Adipocyte (in vitro differentiated cells): ENCODE measurements around the gene TOR4A.

Experiments used
- DNase-seq: peaks from one replicate; pipeline ENCODE4 v3.0.0-alpha.2; 2015; ENCODE audit warnings: low read depth
- H3K27me3 ChIP-seq: replicated peaks from 2 replicates; pipeline ENCODE4 v1.7.0; 2013; ENCODE audit warnings: mild to moderate bottlenecking, low read length, moderate library complexity; ENCODE audit not compliant: control insufficient read depth, insufficient read depth
- H3K36me3 ChIP-seq: 2 replicates; pipeline ENCODE4 v1.7.0; 2013; ENCODE audit warnings: low read length, mild to moderate bottlenecking, moderate library complexity; ENCODE audit not compliant: control insufficient read depth, insufficient read depth, severe bottlenecking
- H3K4me1 ChIP-seq: 2 replicates; pipeline ENCODE4 v1.7.0; 2013; ENCODE audit warnings: mild to moderate bottlenecking, low read length, moderate library complexity; ENCODE audit not compliant: control insufficient read depth, insufficient read depth
- H3K4me3 ChIP-seq: 2 replicates; pipeline ENCODE4 v1.7.0; 2013; ENCODE audit warnings: mild to moderate bottlenecking, low read length, moderate library complexity
- H3K9ac ChIP-seq: 2 replicates; pipeline ENCODE4 v1.7.0; 2013; ENCODE audit warnings: mild to moderate bottlenecking, low read length, moderate library complexity
- H3K9me3 ChIP-seq: 2 replicates; pipeline ENCODE4 v1.7.0; 2013; ENCODE audit warnings: mild to moderate bottlenecking, low read length, moderate library complexity; ENCODE audit not compliant: control insufficient read depth

TOR4A gene

GRCh38 chr9:137302449-137303150 is 25.1 kb downstream of the TOR4A start:
- Histone ChIP-seq H3K4me1 (peaks cover 3% of the 10 kb centered on the region), H3K36me3 (no peaks in the 10 kb centered on the region), H3K9me3 (no peaks in the 10 kb centered on the region), H3K27me3 (peaks cover 60% of the 10 kb centered on the region), H3K9ac (no peak overlapping the region), H3K4me3 (no peak overlapping the region)
- DNase-seq = no peak

GRCh38 chr9:137303151-137303892 is 25.8 kb downstream of the TOR4A start:
- no peak for DNase-seq
- Histone ChIP-seq H3K9me3 (no peaks in the 10 kb centered on the region), H3K4me1 (peaks cover 3% of the 10 kb centered on the region), H3K4me3 (no peak overlapping the region), H3K36me3 (no peaks in the 10 kb centered on the region), H3K27me3 (peaks cover 56% of the 10 kb centered on the region), H3K9ac (no peak overlapping the region)

- no peak overlapping the region for H3K9ac ChIP-seq
- no peaks in the 10 kb centered on the region for H3K36me3 ChIP-seq
- H3K27me3 ChIP-seq = peaks cover 51% of the 10 kb centered on the region
- no peak for DNase-seq
- H3K4me1 ChIP-seq = peaks cover 3% of the 10 kb centered on the region
- H3K9me3 ChIP-seq = no peaks in the 10 kb centered on the region
- no peak overlapping the region for H3K4me3 ChIP-seq
Measured at GRCh38 chr9:137303893-137304382, 26.4 kb downstream of the TOR4A start.

GRCh38 chr9:137304383-137305059 is 27.0 kb downstream of the TOR4A start:
- H3K4me3 ChIP-seq = no peak overlapping the region
- no peak overlapping the region for H3K9ac ChIP-seq
- DNase-seq = no peak
- H3K4me1 ChIP-seq = peaks cover 3% of the 10 kb centered on the region
- no peaks in the 10 kb centered on the region for H3K9me3 ChIP-seq
- H3K36me3 ChIP-seq = no peaks in the 10 kb centered on the region
- H3K27me3 ChIP-seq = peaks cover 51% of the 10 kb centered on the region

- Histone ChIP-seq H3K36me3 (no peaks in the 10 kb centered on the region), H3K27me3 (peaks cover 44% of the 10 kb centered on the region), H3K9me3 (no peaks in the 10 kb centered on the region), H3K4me1 (peaks cover 3% of the 10 kb centered on the region), H3K4me3 (no peak overlapping the region), H3K9ac (no peak overlapping the region)
- no peak for DNase-seq
Measured at GRCh38 chr9:137305060-137305797, 27.7 kb downstream of the TOR4A start.

GRCh38 chr9:137305798-137306065 is 28.2 kb downstream of the TOR4A start:
- H3K9me3 ChIP-seq = no peaks in the 10 kb centered on the region
- no peaks in the 10 kb centered on the region for H3K36me3 ChIP-seq
- H3K4me3 ChIP-seq = no peak overlapping the region
- peaks cover 43% of the 10 kb centered on the region for H3K27me3 ChIP-seq
- H3K4me1 ChIP-seq = peaks cover 3% of the 10 kb centered on the region
- no peak for DNase-seq
- no peak overlapping the region for H3K9ac ChIP-seq

GRCh38 chr9:137306066-137306849 is 28.7 kb downstream of the TOR4A start:
- no peak overlapping the region for H3K9ac ChIP-seq
- DNase-seq = no peak
- H3K4me1 ChIP-seq = no peaks in the 10 kb centered on the region
- H3K4me3 ChIP-seq = no peak overlapping the region
- no peaks in the 10 kb centered on the region for H3K9me3 ChIP-seq
- H3K36me3 ChIP-seq = no peaks in the 10 kb centered on the region
- peaks cover 46% of the 10 kb centered on the region for H3K27me3 ChIP-seq

- no peak for DNase-seq
- peaks cover 46% of the 10 kb centered on the region for H3K27me3 ChIP-seq
- H3K9ac ChIP-seq = no peak overlapping the region
- no peaks in the 10 kb centered on the region for H3K9me3 ChIP-seq
- H3K36me3 ChIP-seq = no peaks in the 10 kb centered on the region
- H3K4me3 ChIP-seq = no peak overlapping the region
- H3K4me1 ChIP-seq = no peaks in the 10 kb centered on the region
Measured at GRCh38 chr9:137306850-137307254, 29.3 kb downstream of the TOR4A start.

GRCh38 chr9:137307255-137308056 is 29.9 kb downstream of the TOR4A start:
- Histone ChIP-seq H3K4me3 (no peak overlapping the region), H3K9me3 (no peaks in the 10 kb centered on the region), H3K27me3 (peaks cover 46% of the 10 kb centered on the region), H3K36me3 (no peaks in the 10 kb centered on the region), H3K9ac (no peak overlapping the region), H3K4me1 (no peaks in the 10 kb centered on the region)
- no peak for DNase-seq

GRCh38 chr9:137308057-137308619 is 30.6 kb downstream of the TOR4A start:
- Histone ChIP-seq H3K9me3 (no peaks in the 10 kb centered on the region), H3K36me3 (no peaks in the 10 kb centered on the region), H3K9ac (no peak overlapping the region), H3K4me3 (no peak overlapping the region), H3K27me3 (peaks cover 41% of the 10 kb centered on the region), H3K4me1 (no peaks in the 10 kb centered on the region)
- no peak for DNase-seq
